ENCODE results near the gene ATP12A. TPM values are rescaled to one million over a fixed set of nuclear protein-coding genes. Genes with fewer than 3 reads are reported as not detected.

ATP12A gene
- total RNA-seq, 1 donor from 2014 or later: under 0.01 TPM

- peak in 1 of 2 donors; percentile 55 for DNase-seq (ENCODE audit: low spot score in 2 of 2)
- no peak for FAIRE-seq
Measured at GRCh38 chr13:24684600-24684998, 4.4 kb downstream of the ATP12A start.

GRCh38 chr13:24685314-24685713 is 5.1 kb downstream of the ATP12A start:
- DNase-seq (ENCODE audit: low spot score in 2 of 2) (no peak), FAIRE-seq (no peak)

- FAIRE-seq: no peak
- no peak for DNase-seq (ENCODE audit: low spot score in 2 of 2)
Measured at GRCh38 chr13:24687611-24688010, 7.4 kb downstream of the ATP12A start.

- DNase-seq (ENCODE audit: low spot score in 2 of 2): no peak
- FAIRE-seq: no peak
Measured at GRCh38 chr13:24688111-24688510, 7.9 kb downstream of the ATP12A start.

- DNase-seq (ENCODE audit: low spot score in 2 of 2) (no peak), FAIRE-seq (no peak)
Measured at GRCh38 chr13:24688950-24689349, 8.7 kb downstream of the ATP12A start.

GRCh38 chr13:24691381-24691780 is 11.2 kb downstream of the ATP12A start:
- DNase-seq (ENCODE audit: low spot score in 2 of 2) (no peak), FAIRE-seq (no peak)

- no peak for FAIRE-seq
Measured at GRCh38 chr13:24692561-24692960, 12.4 kb downstream of the ATP12A start.

GRCh38 chr13:24693862-24694471 is 13.8 kb downstream of the ATP12A start:
- peak; percentile 62 to 65 for DNase-seq (ENCODE audit: low spot score in 2 of 2)
- no peak for FAIRE-seq

More at GRCh38 chr13:24692561-24692960, 12.4 kb downstream of the ATP12A start:
- no peak for DNase-seq (ENCODE audit: low spot score in 2 of 2)

GRCh38 chr13:24694907-24695306 is 14.7 kb downstream of the ATP12A start:
- no peak for FAIRE-seq
- no peak for DNase-seq (ENCODE audit: low spot score in 2 of 2)

GRCh38 chr13:24698686-24699085 is 18.5 kb downstream of the ATP12A start:
- FAIRE-seq (no peak), DNase-seq (ENCODE audit: low spot score in 2 of 2) (no peak)

- DNase-seq (ENCODE audit: low spot score in 2 of 2) (no peak), FAIRE-seq (no peak)
Measured at GRCh38 chr13:24699541-24699940, 19.3 kb downstream of the ATP12A start.

- no peak for DNase-seq (ENCODE audit: low spot score in 2 of 2)
- no peak for FAIRE-seq
Measured at GRCh38 chr13:24700539-24700938, 20.3 kb downstream of the ATP12A start.

GRCh38 chr13:24706886-24707585 is 26.8 kb downstream of the ATP12A start:
- no peak for FAIRE-seq

GRCh38 chr13:24709186-24709913 is 29.1 kb downstream of the ATP12A start:
- no peak for DNase-seq (ENCODE audit: low spot score in 2 of 2)
- no peak for FAIRE-seq

More at GRCh38 chr13:24706886-24707585, 26.8 kb downstream of the ATP12A start:
- no peak for DNase-seq (ENCODE audit: low spot score in 2 of 2)

GRCh38 chr13:24713022-24713421 is 32.8 kb downstream of the ATP12A start:
- DNase-seq (ENCODE audit: low spot score in 2 of 2) (no peak), FAIRE-seq (no peak)

- DNase-seq (ENCODE audit: low spot score in 2 of 2) (no peak), FAIRE-seq (no peak)
Measured at GRCh38 chr13:24716011-24716410, 35.8 kb downstream of the ATP12A start.

GRCh38 chr13:24716446-24716845 is 36.2 kb downstream of the ATP12A start:
- DNase-seq (ENCODE audit: low spot score in 2 of 2): no peak
- FAIRE-seq: no peak

GRCh38 chr13:24717217-24717616 is 37.0 kb downstream of the ATP12A start:
- no peak for DNase-seq (ENCODE audit: low spot score in 2 of 2)
- FAIRE-seq: no peak

- DNase-seq (ENCODE audit: low spot score in 2 of 2): no peak
- FAIRE-seq: no peak
Measured at GRCh38 chr13:24718192-24718965, 38.2 kb downstream of the ATP12A start.

- FAIRE-seq: no peak
- no peak for DNase-seq (ENCODE audit: low spot score in 2 of 2)
Measured at GRCh38 chr13:24719139-24719538, 38.9 kb downstream of the ATP12A start.

GRCh38 chr13:24723206-24723605 is 43.0 kb downstream of the ATP12A start:
- DNase-seq (ENCODE audit: low spot score in 2 of 2) (no peak), FAIRE-seq (no peak)

Measured in frontal cortex (tissue), 4 donors.